H9 (cell line): ENCODE measurements around the gene CBX1. TPM values are rescaled to one million over a fixed set of nuclear protein-coding genes. Genes with fewer than 3 reads are reported as not detected.

Experiments used
- DNase-seq: peaks from one replicate; pipeline ENCODE4 v3.0.0-alpha.2; 2017
- H2AFZ ChIP-seq: one replicate; pipeline ENCODE4 v1.6.1; 2013; ENCODE audit warnings: mild to moderate bottlenecking, low read length, control low read depth, moderate library complexity
- H2AK5ac ChIP-seq: 2 replicates; pipeline ENCODE4 v1.6.1; 2013; ENCODE audit warnings: low read length, control low read depth, mixed read lengths; ENCODE audit not compliant: insufficient read length
- H2BK120ac ChIP-seq: one replicate; pipeline ENCODE4 v1.6.1; 2013; ENCODE audit warnings: low read depth, mild to moderate bottlenecking, low read length, control low read depth, inconsistent platforms; ENCODE audit not compliant: poor library complexity, severe bottlenecking
- H2BK12ac ChIP-seq: 2 replicates; pipeline ENCODE4 v1.6.1; 2013; ENCODE audit warnings: low read length, control low read depth, mixed read lengths, low read depth; ENCODE audit not compliant: insufficient read length
- H2BK15ac ChIP-seq: 2 replicates; pipeline ENCODE4 v1.6.1; 2013; ENCODE audit warnings: low read depth, low read length, control low read depth
- H2BK20ac ChIP-seq: one replicate; pipeline ENCODE4 v1.6.1; 2013; ENCODE audit warnings: low read depth, mild to moderate bottlenecking, low read length, control low read depth, inconsistent platforms; ENCODE audit not compliant: poor library complexity, severe bottlenecking
- H2BK5ac ChIP-seq: 2 replicates; pipeline ENCODE4 v1.6.1; 2013; ENCODE audit warnings: low read length, control low read depth, mixed read lengths; ENCODE audit not compliant: insufficient read length
- H3K14ac ChIP-seq: 2 replicates; pipeline ENCODE4 v1.6.1; 2013; ENCODE audit warnings: low read length, control low read depth; ENCODE audit not compliant: insufficient read depth
- H3K18ac ChIP-seq: 2 replicates; pipeline ENCODE4 v1.6.1; 2013; ENCODE audit warnings: low read depth, mild to moderate bottlenecking, mixed read lengths, low read length, control low read depth; ENCODE audit not compliant: insufficient read length
- H3K23ac ChIP-seq: 2 replicates; pipeline ENCODE4 v1.6.1; 2013; ENCODE audit warnings: low read length, control low read depth, mixed read lengths, low read depth; ENCODE audit not compliant: insufficient read length
- H3K23me2 ChIP-seq: 2 replicates; pipeline ENCODE4 v1.6.1; 2013; ENCODE audit warnings: low read depth, mild to moderate bottlenecking, mixed read lengths, low read length, control low read depth; ENCODE audit not compliant: insufficient read length, poor library complexity, severe bottlenecking
- H3K27ac ChIP-seq: 2 replicates; pipeline ENCODE4 v1.5.1; 2013; ENCODE audit warnings: low read length, control low read depth, mixed read lengths, low read depth; ENCODE audit not compliant: insufficient read length
- H3K27me3 ChIP-seq: 2 replicates; pipeline ENCODE4 v1.6.1; 2013; ENCODE audit warnings: low read length, control low read depth, inconsistent platforms; ENCODE audit not compliant: insufficient read depth
- H3K4ac ChIP-seq: 2 replicates; pipeline ENCODE4 v1.6.1; 2013; ENCODE audit warnings: low read depth, mild to moderate bottlenecking, control low read depth, inconsistent platforms, low read length, moderate library complexity
- H3K4me1 ChIP-seq: 2 replicates; pipeline ENCODE4 v1.6.1; 2013; ENCODE audit warnings: low read length, control low read depth, inconsistent platforms; ENCODE audit not compliant: insufficient read depth
- H3K4me2 ChIP-seq: 2 replicates; pipeline ENCODE4 v1.6.1; 2013; ENCODE audit warnings: low read length, control low read depth, mixed read lengths; ENCODE audit not compliant: insufficient read length, insufficient read depth
- H3K56ac ChIP-seq: 2 replicates; pipeline ENCODE4 v1.6.1; 2013; ENCODE audit warnings: low read depth, mild to moderate bottlenecking, mixed read lengths, low read length, control low read depth; ENCODE audit not compliant: insufficient read length
- H3K79me1 ChIP-seq: 2 replicates; pipeline ENCODE4 v1.6.1; 2013; ENCODE audit warnings: low read depth, mild to moderate bottlenecking, moderate library complexity, low read length, control low read depth, inconsistent platforms; ENCODE audit not compliant: insufficient read depth, poor library complexity, severe bottlenecking
- H3K79me2 ChIP-seq: 2 replicates; pipeline ENCODE4 v1.6.1; 2013; ENCODE audit warnings: low read length, control low read depth, inconsistent platforms; ENCODE audit not compliant: insufficient read depth
- H3K9ac ChIP-seq: 2 replicates; pipeline ENCODE4 v1.6.1; 2013; ENCODE audit warnings: low read length, control low read depth, mixed read lengths; ENCODE audit not compliant: insufficient read length; ENCODE audit errors: extremely low read depth
- H3K9me3 ChIP-seq: one replicate; pipeline ENCODE4 v1.6.1; 2013; ENCODE audit warnings: low read depth, low read length, inconsistent platforms; ENCODE audit not compliant: control insufficient read depth
- H3T11ph ChIP-seq: one replicate; pipeline ENCODE4 v1.6.1; 2013; ENCODE audit warnings: mild to moderate bottlenecking, low read length, control low read depth, inconsistent platforms
- H4K20me1 ChIP-seq: one replicate; pipeline ENCODE4 v1.6.1; 2013; ENCODE audit not compliant: control insufficient read depth, insufficient read length, insufficient read depth
- H4K5ac ChIP-seq: 2 replicates; pipeline ENCODE4 v1.6.1; 2013; ENCODE audit warnings: low read depth, mild to moderate bottlenecking, mixed read lengths, low read length, control low read depth; ENCODE audit not compliant: insufficient read length
- H4K8ac ChIP-seq: replicated peaks from 2 replicates; pipeline ENCODE4 v1.6.1; 2013; ENCODE audit warnings: low read length, control low read depth, mixed read lengths, low read depth; ENCODE audit not compliant: insufficient read length
- H4K91ac ChIP-seq: 2 replicates; pipeline ENCODE4 v1.6.1; 2013; ENCODE audit warnings: low read depth, mild to moderate bottlenecking, moderate library complexity, mixed read lengths, low read length, control low read depth; ENCODE audit not compliant: insufficient read length
- H3K27ac Mint-ChIP-seq, 3 experiments: 2 replicates in 2 of 3; 3 replicates in 1 of 3; pipeline ENCODE4 v1.8.0; 2020 to 2021; ENCODE audit warnings: mixed read lengths in 3 of 3, mild to moderate bottlenecking in 1 of 3, moderate library complexity in 1 of 3
- H3K27me3 Mint-ChIP-seq: 2 replicates; pipeline ENCODE4 v1.8.0; 2021; ENCODE audit warnings: low read depth, mild to moderate bottlenecking, moderate library complexity, mixed read lengths
- H3K36me3 Mint-ChIP-seq, 3 experiments: 2 replicates in 2 of 3; 3 replicates in 1 of 3; pipeline ENCODE4 v1.8.0; 2020 to 2021; ENCODE audit warnings: low read depth in 3 of 3, mixed read lengths in 3 of 3; ENCODE audit not compliant: insufficient read depth in 1 of 3
- H3K4me1 Mint-ChIP-seq, 2 experiments: 2 replicates each; pipeline ENCODE4 v1.8.0; 2020; ENCODE audit warnings: mixed read lengths in 2 of 2
- H3K4me3 Mint-ChIP-seq, 2 experiments: 2 replicates in 1 of 2; 3 replicates in 1 of 2; pipeline ENCODE4 v1.8.0; 2020 to 2021; ENCODE audit warnings: mild to moderate bottlenecking in 2 of 2, mixed read lengths in 2 of 2, moderate library complexity in 1 of 2
- H3K9me3 Mint-ChIP-seq, 2 experiments: 2 replicates in 1 of 2; 3 replicates in 1 of 2; pipeline ENCODE4 v1.8.0; 2020; ENCODE audit warnings: mild to moderate bottlenecking in 2 of 2, mixed read lengths in 2 of 2, moderate library complexity in 1 of 2
- CTCF ChIP-seq: fragments of 200-600 bp; sonication (generic); conservative IDR thresholded peaks from 3 replicates; pipeline ENCODE4 v1.8.0; 2021; ENCODE audit warnings: antibody characterized with exemption, mild to moderate bottlenecking
- WGBS: extraction: QIAGEN DNeasy Blood & Tissue Kit; methylation state at CpG from one replicate; pipeline ENCODE4 v1.1.7; 2013; ENCODE audit warnings: missing lambda C conversion rate, low lambda C conversion rate, mixed read lengths; ENCODE audit not compliant: insufficient read length; ENCODE audit errors: extremely low coverage; 5-methylcytosine and 5-hydroxymethylcytosine counted together
- total RNA-seq: library from RNA; stranded (reverse); gene quantifications from 2 replicates; pipeline ENCODE4 v1.2.1, GENCODE V29; 2021

The CBX1 gene
- total RNA-seq, 1 experiment from 2014 or later = 155 TPM

- TF ChIP-seq CTCF = no peak
- Histone ChIP-seq H3K27me3 (no peaks in the 10 kb centered on the region; the same call in 1 of the 2 replicates), H2BK120ac (no peak overlapping the region), H3K23me2 (peaks cover 11% of the 10 kb centered on the region), H2BK12ac (no peak overlapping the region), H3K79me1 (no peaks in the 10 kb centered on the region), H2AFZ (no peak overlapping the region), H2BK20ac (no peak overlapping the region), H4K5ac (no peak overlapping the region), H2BK5ac (no peak overlapping the region), H4K8ac (no peak overlapping the region), H3K14ac (no peak overlapping the region), H3K9me3 (no peaks in the 10 kb centered on the region), H4K91ac (no peak overlapping the region), H3K23ac (no peak overlapping the region), H3K4me1 (no peaks in the 10 kb centered on the region), H4K20me1 (no peaks in the 10 kb centered on the region), H2AK5ac (no peak overlapping the region), H2BK15ac (no peak overlapping the region), H3K56ac (no peak overlapping the region), H3K18ac (no peak overlapping the region), H3K4ac (no peak overlapping the region), H3K4me2 (no peak overlapping the region), H3T11ph (no peak overlapping the region), H3K9ac (no peak overlapping the region), H3K79me2 (peaks cover 3% of the 10 kb centered on the region; the same call in 1 of the 2 replicates), H3K27ac (no peak overlapping the region)
- H3K4me1 Mint-ChIP-seq = peaks cover 20 to 21% of the 10 kb centered on the region in 2 experiments
- no peak for DNase-seq
- peaks cover 0 to 2% (median 0%) of the 10 kb centered on the region in 3 experiments; a peak in 4 of 7 replicates for H3K36me3 Mint-ChIP-seq
- H3K9me3 Mint-ChIP-seq = no peaks in the 10 kb centered on the region
- H3K27me3 Mint-ChIP-seq = peaks cover 20% of the 10 kb centered on the region
- no peak overlapping the region for H3K27ac Mint-ChIP-seq
- no CpG with 5 or more reads among the region's 2 CpGs for WGBS
- no peak overlapping the region for H3K4me3 Mint-ChIP-seq
These were observed 58.1 kb downstream of the CBX1 start for GRCh38 chr17:48043176-48043575.
